Measurements from ENCODE around the gene TIFAB.

TIFAB gene

GRCh38 chr5:135481387-135481786, 29.2 kb upstream of the TIFAB start (continued):
- no peak for TF ChIP-seq PATZ1 (CRISPR knock-in tag; IDR thresholded peaks at IDR 0.05; ENCODE audit: borderline replicate concordance)

GRCh38 chr5:135480511-135480910, 28.4 kb upstream of the TIFAB start:
- ATAC-seq = no peak
- TF ChIP-seq CSRNP3 (CRISPR knock-in tag; IDR thresholded peaks at IDR 0.05) (no peak), ZNF8 (CRISPR knock-in tag; IDR thresholded peaks at IDR 0.05) (no peak)

GRCh38 chr5:135478938-135479337, 26.8 kb upstream of the TIFAB start:
- TF ChIP-seq ZFP30 (CRISPR knock-in tag; IDR thresholded peaks at IDR 0.05) (no peak), BACH2 (CRISPR knock-in tag; IDR thresholded peaks at IDR 0.05; ENCODE audit: borderline replicate concordance) (no peak), POU6F1 (CRISPR knock-in tag; IDR thresholded peaks at IDR 0.05; ENCODE audit: borderline replicate concordance, low read depth) (no peak), CSDC2 (CRISPR knock-in tag; IDR thresholded peaks at IDR 0.05) (no peak), ZNF70 (CRISPR knock-in tag; IDR thresholded peaks at IDR 0.05) (no peak), ZC3H10 (CRISPR knock-in tag; IDR thresholded peaks at IDR 0.05) (no peak), RARB (CRISPR knock-in tag; IDR thresholded peaks at IDR 0.05) (no peak), SNAI2 (CRISPR knock-in tag; IDR thresholded peaks at IDR 0.05) (no peak), PPARA (CRISPR knock-in tag; IDR thresholded peaks at IDR 0.05; ENCODE audit: borderline replicate concordance) (no peak), ARNTL (CRISPR knock-in tag; IDR thresholded peaks at IDR 0.05; ENCODE audit: borderline replicate concordance, low read depth) (no peak), TSHZ2 (CRISPR knock-in tag; IDR thresholded peaks at IDR 0.05) (no peak), TOX (CRISPR knock-in tag; IDR thresholded peaks at IDR 0.05; ENCODE audit: borderline replicate concordance) (no peak), ESRRG (CRISPR knock-in tag; IDR thresholded peaks at IDR 0.05) (no peak), TCF4 (CRISPR knock-in tag; IDR thresholded peaks at IDR 0.05; ENCODE audit: borderline replicate concordance) (no peak), CREB5 (CRISPR knock-in tag; IDR thresholded peaks at IDR 0.05; ENCODE audit: low read depth) (no peak), CSRNP3 (CRISPR knock-in tag; IDR thresholded peaks at IDR 0.05) (no peak), ZFP3 (CRISPR knock-in tag; IDR thresholded peaks at IDR 0.05) (no peak)
- no peak for ATAC-seq
